K562 (cell line): Measurements from ENCODE around the gene TGFA. TPM values are rescaled to one million over a fixed set of nuclear protein-coding genes. Genes with fewer than 3 reads are reported as not detected.

ENCODE experiments used
- ATAC-seq: fragments of 200-7000 bp; cut with Tn5 transposase; 3 replicates; pipeline ENCODE4 v1.9.1; 2020; ENCODE audit warnings: moderate library complexity
- BruUV-seq: library from RNA; stranded (reverse); fragments of 400-500 nt; replicated peaks from 2 replicates; lab custom pipeline; 2021; lab: Mats Ljungman, UMichigan
- CTCF ChIA-PET: fragments of 300-600 bp; formaldehyde crosslinking; extraction: SDS; loops from one replicate; lab custom pipeline; 2021; ENCODE audit warnings: low intra/inter-chr PET ratio; lab: Yijun Ruan, JAX
- POLR2A ChIA-PET: fragments of 300-600, 350-650 bp; sonication (Branson Sonifier 250); formaldehyde crosslinking; extraction: SDS; loops from one replicate; lab custom pipeline; 2021; ENCODE audit warnings: antibody characterized with exemption, inconsistent platforms; lab: Yijun Ruan, JAX
- DNase-seq, 4 experiments: peaks; one replicate each; pipeline versions ENCODE4 v3.0.0 to v3.0.0-alpha.2; 2011 to 2018; ENCODE audit warnings: low spot score in 3 of 4, mixed read lengths in 3 of 4; ENCODE audit errors: extremely low read depth in 1 of 4
- FAIRE-seq: peaks from 2 replicates; lab custom pipeline; 2011; peaks lifted over from hg19 to GRCh38; lab: Jason Lieb, UNC
- H2AFZ ChIP-seq: 2 replicates; pipeline ENCODE4 v1.6.0; 2011; ENCODE audit warnings: low read depth, low read length, control low read depth, inconsistent platforms
- H3K27ac ChIP-seq: fragments of 200-600 bp; 3 replicates; pipeline ENCODE4 v1.8.0; 2011; ENCODE audit warnings: low read depth, mild to moderate bottlenecking, control low read depth, inconsistent platforms, low read length, moderate library complexity, mixed read lengths; ENCODE audit errors: extremely low read depth
- H3K27me3 ChIP-seq, 2 experiments: fragments of 300-600 bp in 1 of 2; 2 replicates in 1 of 2; 3 replicates in 1 of 2; pipeline versions ENCODE4 v1.6.0 to v1.8.0; 2011; ENCODE audit warnings: inconsistent platforms in 2 of 2, low read length in 2 of 2, mild to moderate bottlenecking in 1 of 2, mixed read lengths in 1 of 2, moderate library complexity in 1 of 2; ENCODE audit not compliant: control insufficient read depth in 2 of 2, insufficient read depth in 2 of 2
- H3K36me3 ChIP-seq: fragments of 300-600 bp; 3 replicates; pipeline ENCODE4 v1.8.0; 2011; ENCODE audit warnings: mild to moderate bottlenecking, low read length, inconsistent platforms; ENCODE audit not compliant: control insufficient read depth, insufficient read depth
- H3K4me1 ChIP-seq, 2 experiments: fragments of 200-600 bp in 1 of 2; replicated peaks in 1 of 2; 2 replicates in 1 of 2; 3 replicates in 1 of 2; pipeline versions ENCODE4 v1.5.1 to v1.8.0; 2011; ENCODE audit warnings: inconsistent platforms in 2 of 2, low read length in 2 of 2, mild to moderate bottlenecking in 1 of 2, mixed read lengths in 1 of 2, moderate library complexity in 1 of 2; ENCODE audit not compliant: control insufficient read depth in 2 of 2, insufficient read depth in 2 of 2
- H3K4me2 ChIP-seq: 2 replicates; pipeline ENCODE4 v1.6.1; 2011; ENCODE audit warnings: low read length, control low read depth, inconsistent platforms, mixed read lengths; ENCODE audit not compliant: insufficient read depth
- H3K4me3 ChIP-seq: fragments of 200-600 bp; sonication (generic), shearing (Covaris generic); 2 replicates; pipeline ENCODE4 v1.5.1; 2016; ENCODE audit warnings: control low read depth, inconsistent platforms
- H3K79me2 ChIP-seq: fragments of 200-600 bp; 3 replicates; pipeline ENCODE4 v1.8.0; 2011; ENCODE audit warnings: low read length, inconsistent platforms; ENCODE audit not compliant: control insufficient read depth, insufficient read depth
- H3K9ac ChIP-seq, 2 experiments: 2 replicates each; pipeline versions ENCODE4 v1.6.0 to v1.6.1; 2011; ENCODE audit warnings: low read depth in 2 of 2, low read length in 2 of 2, control low read depth in 1 of 2, inconsistent platforms in 1 of 2, mild to moderate bottlenecking in 1 of 2, mixed read lengths in 1 of 2; ENCODE audit not compliant: insufficient read depth in 1 of 2
- H3K9me1 ChIP-seq: one replicate; pipeline ENCODE4 v1.6.0; 2011; ENCODE audit warnings: inconsistent platforms, mild to moderate bottlenecking, low read length, moderate library complexity; ENCODE audit not compliant: control insufficient read depth, insufficient read depth
- H3K9me3 ChIP-seq: replicated peaks from 2 replicates; pipeline ENCODE4 v1.5.1; 2011; ENCODE audit warnings: low read depth, low read length, inconsistent platforms; ENCODE audit not compliant: control insufficient read depth, insufficient read depth
- H4K20me1 ChIP-seq: replicated peaks from 2 replicates; pipeline ENCODE4 v1.6.1; 2011; ENCODE audit warnings: low read length, inconsistent platforms, mixed read lengths; ENCODE audit not compliant: control insufficient read depth, insufficient read depth
- ARHGAP35 ChIP-seq: fragments of 450-650 bp; IDR thresholded peaks from 2 replicates; pipeline ENCODE4 v1.6.1; 2018; ENCODE audit not compliant: partially characterized antibody
- BCLAF1 ChIP-seq, 2 experiments: fragments of 450-650 bp in 1 of 2; IDR thresholded peaks; 2 replicates each; pipeline ENCODE4 v1.6.1; 2011 to 2017; ENCODE audit warnings: low read depth in 2 of 2, antibody characterized with exemption in 1 of 2, borderline replicate concordance in 1 of 2, low read length in 1 of 2, mild to moderate bottlenecking in 1 of 2, mixed read lengths in 1 of 2; ENCODE audit not compliant: control insufficient read depth in 1 of 2
- GATAD2B ChIP-seq: fragments of 450-650 bp; IDR thresholded peaks from 2 replicates; pipeline ENCODE4 v1.6.1; 2017; ENCODE audit warnings: mild to moderate bottlenecking, borderline replicate concordance
- NFRKB ChIP-seq: fragments of 450-650 bp; IDR thresholded peaks from 2 replicates; pipeline ENCODE4 v1.6.1; 2016; ENCODE audit warnings: low read depth
- TBP ChIP-seq: optimal IDR thresholded peaks from 2 replicates; pipeline ENCODE3; 2011; ENCODE audit warnings: low read depth, low read length, improper control_type of control experiment
- TCF3 ChIP-seq: sonication (generic); formaldehyde crosslinking; IDR thresholded peaks from 2 replicates; pipeline ENCODE4 v1.4.0; 2020; ENCODE audit warnings: mild to moderate bottlenecking, missing genetic modification reagents
- YBX1 ChIP-seq: fragments of 450-650 bp; IDR thresholded peaks from 2 replicates; pipeline ENCODE4 v1.7.1; 2016; ENCODE audit warnings: mild to moderate bottlenecking
- ZC3H8 ChIP-seq: fragments of 450-650 bp; IDR thresholded peaks from 2 replicates; pipeline ENCODE4 v1.6.1; 2017
- ZFPM2 ChIP-seq: fragments of 250-450 bp; sonication (Bioruptor Pico); IDR thresholded peaks from 2 replicates; pipeline ENCODE4 v1.5.1; 2022; ENCODE audit warnings: mild to moderate bottlenecking
- ZNF77 ChIP-seq: fragments of 250-450 bp; sonication (Bioruptor Pico); IDR thresholded peaks from 2 replicates; pipeline ENCODE4 v1.5.0; 2020
- ZZZ3 ChIP-seq: fragments of 450-650 bp; IDR thresholded peaks from 2 replicates; pipeline ENCODE4 v1.6.1; 2016; ENCODE audit warnings: antibody characterized with exemption, mild to moderate bottlenecking, moderate library complexity
- in situ Hi-C: fragments of 300-500 bp; cut with MboI; formaldehyde crosslinking; loops from 4 replicates; pipeline ENCODE4 v1.15.0; 2018; ENCODE audit warnings: inconsistent platforms, mixed read lengths
- intact Hi-C: fragments of 100-400 bp; cut with micrococcal nuclease; formaldehyde crosslinking; loops from 2 replicates; pipeline ENCODE4 v1.14.2; 2022
- polyA plus RNA-seq, 8 experiments: library from polyadenylated mRNA; depleted of rRNA in 4 of 8; stranded (reverse) in 5 of 8; unstranded in 3 of 8; fragments of >200 nt; fragmentation: Nextera tagmentation in 2 of 8; fragmentation: Illumina TruSeq in 1 of 8; extraction: Ambion mirVana in 2 of 8; extraction: Trizol in 1 of 8; gene quantifications; 2 replicates each; pipeline versions ENCODE4 v1.2.1 to v1.2.3, GENCODE V29; 2011 to 2014; ENCODE audit warnings: inconsistent platforms in 1 of 8, missing spikeins in 1 of 8
- total RNA-seq, 7 experiments: library from RNA; depleted of rRNA in 6 of 7; stranded (reverse); fragments of >200 nt in 6 of 7; fragmentation: Illumina TruSeq in 2 of 7; extraction: Trizol in 2 of 7; gene quantifications; 2 replicates each; pipeline versions ENCODE4 v1.2.1 to v1.2.3, GENCODE V29; 2011 to 2021; ENCODE audit warnings: low replicate concordance in 1 of 7
- TF ChIP-seq, protein P1 (sequence below): sonication (generic); formaldehyde crosslinking; IDR thresholded peaks from 2 replicates; pipeline ENCODE4 v1.8.0; 2022; ENCODE audit warnings: mild to moderate bottlenecking, low read depth, missing genetic modification reagents
- TF ChIP-seq, protein P2 (sequence below): fragments of 450-650 bp; formaldehyde crosslinking; IDR thresholded peaks from 2 replicates; pipeline ENCODE4 v1.4.0; 2020; ENCODE audit warnings: mild to moderate bottlenecking, mixed read lengths
- TF ChIP-seq, protein P3 (sequence below): fragments of 450-650 bp; formaldehyde crosslinking; IDR thresholded peaks from 2 replicates; pipeline ENCODE4 v1.4.0; 2022; ENCODE audit warnings: missing genetic modification characterization

Gene TGFA
- total and polyA plus RNA-seq, 9 of the 15 experiments (the other 6 are each of a cell fraction or from before 2014, with no cell fraction given) = not detected

- TF ChIP-seq BCLAF1 (IDR thresholded peaks at IDR 0.05; ENCODE audit: borderline replicate concordance in 1 of 2, control insufficient read depth in 1 of 2, low read depth in 2 of 2, low read length in 1 of 2) = no peak
- TF ChIP-seq, all 486 proteins: peak for 0
These were observed 29.3 kb downstream of the TGFA start (continued) for GRCh38 chr2:70523996-70524965.

GRCh38 chr2:70523672-70523995, 30.0 kb downstream of the TGFA start:
- no TSS peak for BruUV-seq
- DNase-seq = no peak
- Histone ChIP-seq H2AFZ (no peak overlapping the region), H3K9ac (no peak overlapping the region), H3K79me2 (no peaks in the 10 kb centered on the region), H3K4me1 (no peaks in the 10 kb centered on the region), H3K4me3 (no peak overlapping the region), H3K9me1 (no peaks in the 10 kb centered on the region), H3K36me3 (no peaks in the 10 kb centered on the region), H3K4me2 (no peak overlapping the region), H3K9me3 (no peaks in the 10 kb centered on the region), H3K27ac (no peak overlapping the region), H3K27me3 (peaks cover 13 to 48% of the 10 kb centered on the region in 2 experiments; a peak in 4 of 5 replicates), H4K20me1 (0 out of 2 replicates have a peak, but pooled peaks cover 4% of the 10 kb centered on the region)
- FAIRE-seq = no peak
- intact Hi-C loops = no loop called here
- CTCF ChIA-PET = no interaction called here
- in situ Hi-C loops = no loop called here
- no peak for TF ChIP-seq ZFPM2
- no peak for TF ChIP-seq ZZZ3
- no peak for TF ChIP-seq ARHGAP35
- TF ChIP-seq, protein P1, sequence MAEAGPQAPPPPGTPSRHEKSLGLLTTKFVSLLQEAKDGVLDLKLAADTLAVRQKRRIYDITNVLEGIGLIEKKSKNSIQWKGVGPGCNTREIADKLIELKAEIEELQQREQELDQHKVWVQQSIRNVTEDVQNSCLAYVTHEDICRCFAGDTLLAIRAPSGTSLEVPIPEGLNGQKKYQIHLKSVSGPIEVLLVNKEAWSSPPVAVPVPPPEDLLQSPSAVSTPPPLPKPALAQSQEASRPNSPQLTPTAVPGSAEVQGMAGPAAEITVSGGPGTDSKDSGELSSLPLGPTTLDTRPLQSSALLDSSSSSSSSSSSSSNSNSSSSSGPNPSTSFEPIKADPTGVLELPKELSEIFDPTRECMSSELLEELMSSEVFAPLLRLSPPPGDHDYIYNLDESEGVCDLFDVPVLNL (CRISPR knock-in tag) = no peak
- TF ChIP-seq YBX1 = no peak
- TF ChIP-seq TBP = no peak
- TF ChIP-seq, protein P2, sequence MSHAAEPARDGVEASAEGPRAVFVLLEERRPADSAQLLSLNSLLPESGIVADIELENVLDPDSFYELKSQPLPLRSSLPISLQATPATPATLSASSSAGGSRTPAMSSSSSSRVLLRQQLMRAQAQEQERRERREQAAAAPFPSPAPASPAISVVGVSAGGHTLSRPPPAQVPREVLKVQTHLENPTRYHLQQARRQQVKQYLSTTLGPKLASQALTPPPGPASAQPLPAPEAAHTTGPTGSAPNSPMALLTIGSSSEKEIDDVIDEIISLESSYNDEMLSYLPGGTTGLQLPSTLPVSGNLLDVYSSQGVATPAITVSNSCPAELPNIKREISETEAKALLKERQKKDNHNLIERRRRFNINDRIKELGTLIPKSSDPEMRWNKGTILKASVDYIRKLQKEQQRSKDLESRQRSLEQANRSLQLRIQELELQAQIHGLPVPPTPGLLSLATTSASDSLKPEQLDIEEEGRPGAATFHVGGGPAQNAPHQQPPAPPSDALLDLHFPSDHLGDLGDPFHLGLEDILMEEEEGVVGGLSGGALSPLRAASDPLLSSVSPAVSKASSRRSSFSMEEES (CRISPR knock-in tag) = no peak
- TF ChIP-seq GATAD2B = no peak
- TF ChIP-seq, protein P3, sequence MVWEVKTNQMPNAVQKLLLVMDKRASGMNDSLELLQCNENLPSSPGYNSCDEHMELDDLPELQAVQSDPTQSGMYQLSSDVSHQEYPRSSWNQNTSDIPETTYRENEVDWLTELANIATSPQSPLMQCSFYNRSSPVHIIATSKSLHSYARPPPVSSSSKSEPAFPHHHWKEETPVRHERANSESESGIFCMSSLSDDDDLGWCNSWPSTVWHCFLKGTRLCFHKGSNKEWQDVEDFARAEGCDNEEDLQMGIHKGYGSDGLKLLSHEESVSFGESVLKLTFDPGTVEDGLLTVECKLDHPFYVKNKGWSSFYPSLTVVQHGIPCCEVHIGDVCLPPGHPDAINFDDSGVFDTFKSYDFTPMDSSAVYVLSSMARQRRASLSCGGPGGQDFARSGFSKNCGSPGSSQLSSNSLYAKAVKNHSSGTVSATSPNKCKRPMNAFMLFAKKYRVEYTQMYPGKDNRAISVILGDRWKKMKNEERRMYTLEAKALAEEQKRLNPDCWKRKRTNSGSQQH = no peak
- no peak for TF ChIP-seq ZC3H8
- TF ChIP-seq ZNF77 (CRISPR knock-in tag) = no peak
- no peak for TF ChIP-seq NFRKB
- no peak for TF ChIP-seq TCF3 (CRISPR knock-in tag)
- ATAC-seq = no peak
- POLR2A ChIA-PET = no interaction called here
